GM12801 (cell line): ENCODE results near the gene SYT7.

ENCODE experiments used
- TF ChIP-seq, protein P1 (sequence below): IDR thresholded peaks from one replicate; pipeline ENCODE4 v1.5.1; 2011; ENCODE audit warnings: control low read depth; ENCODE audit not compliant: insufficient read length; ENCODE audit errors: extremely low read depth

SYT7 gene

GRCh38 chr11:61569018-61569417 is 11.9 kb downstream of the SYT7 start:
- TF ChIP-seq, protein P1, sequence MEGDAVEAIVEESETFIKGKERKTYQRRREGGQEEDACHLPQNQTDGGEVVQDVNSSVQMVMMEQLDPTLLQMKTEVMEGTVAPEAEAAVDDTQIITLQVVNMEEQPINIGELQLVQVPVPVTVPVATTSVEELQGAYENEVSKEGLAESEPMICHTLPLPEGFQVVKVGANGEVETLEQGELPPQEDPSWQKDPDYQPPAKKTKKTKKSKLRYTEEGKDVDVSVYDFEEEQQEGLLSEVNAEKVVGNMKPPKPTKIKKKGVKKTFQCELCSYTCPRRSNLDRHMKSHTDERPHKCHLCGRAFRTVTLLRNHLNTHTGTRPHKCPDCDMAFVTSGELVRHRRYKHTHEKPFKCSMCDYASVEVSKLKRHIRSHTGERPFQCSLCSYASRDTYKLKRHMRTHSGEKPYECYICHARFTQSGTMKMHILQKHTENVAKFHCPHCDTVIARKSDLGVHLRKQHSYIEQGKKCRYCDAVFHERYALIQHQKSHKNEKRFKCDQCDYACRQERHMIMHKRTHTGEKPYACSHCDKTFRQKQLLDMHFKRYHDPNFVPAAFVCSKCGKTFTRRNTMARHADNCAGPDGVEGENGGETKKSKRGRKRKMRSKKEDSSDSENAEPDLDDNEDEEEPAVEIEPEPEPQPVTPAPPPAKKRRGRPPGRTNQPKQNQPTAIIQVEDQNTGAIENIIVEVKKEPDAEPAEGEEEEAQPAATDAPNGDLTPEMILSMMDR: no peak

DNA sequence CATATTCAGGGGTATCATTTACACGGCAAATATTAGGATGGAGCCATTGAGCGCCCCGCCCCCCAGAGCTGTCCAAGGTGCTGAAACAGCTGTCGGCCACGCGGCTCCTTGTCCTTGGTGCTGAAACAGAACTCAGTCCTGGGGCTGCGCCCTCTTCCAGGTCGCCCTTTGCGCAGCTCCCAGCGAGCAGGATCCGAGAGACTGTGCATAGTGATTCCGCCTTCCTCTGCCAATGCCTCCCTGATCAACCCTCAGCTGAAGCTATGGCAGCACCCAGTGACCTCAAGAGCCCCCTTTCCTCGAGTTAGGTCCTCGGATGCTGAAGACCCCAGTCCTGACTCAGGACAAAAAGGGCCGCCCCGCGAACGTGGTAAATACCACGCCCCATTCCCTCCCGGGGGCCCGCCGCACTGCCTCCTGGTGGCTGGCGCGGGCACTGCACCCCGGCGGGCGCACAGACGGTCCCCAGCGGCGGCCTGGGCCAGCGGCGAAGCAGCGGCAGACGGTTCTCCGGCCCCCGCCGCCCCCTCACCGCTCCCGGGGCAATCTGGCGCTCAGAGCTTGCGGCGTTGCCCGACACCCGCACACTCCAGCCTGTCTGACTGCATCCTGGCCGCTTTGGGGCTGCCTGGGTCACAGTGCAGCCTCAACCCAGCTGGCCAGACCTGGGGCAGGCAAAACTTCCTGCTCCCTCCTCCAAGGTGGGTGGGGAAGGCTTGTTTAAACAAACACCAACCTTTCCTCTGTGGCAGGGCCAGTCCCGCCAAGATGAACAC is 13.4 kb downstream of the SYT7 start:
- TF ChIP-seq, protein P1: no peak

DNA sequence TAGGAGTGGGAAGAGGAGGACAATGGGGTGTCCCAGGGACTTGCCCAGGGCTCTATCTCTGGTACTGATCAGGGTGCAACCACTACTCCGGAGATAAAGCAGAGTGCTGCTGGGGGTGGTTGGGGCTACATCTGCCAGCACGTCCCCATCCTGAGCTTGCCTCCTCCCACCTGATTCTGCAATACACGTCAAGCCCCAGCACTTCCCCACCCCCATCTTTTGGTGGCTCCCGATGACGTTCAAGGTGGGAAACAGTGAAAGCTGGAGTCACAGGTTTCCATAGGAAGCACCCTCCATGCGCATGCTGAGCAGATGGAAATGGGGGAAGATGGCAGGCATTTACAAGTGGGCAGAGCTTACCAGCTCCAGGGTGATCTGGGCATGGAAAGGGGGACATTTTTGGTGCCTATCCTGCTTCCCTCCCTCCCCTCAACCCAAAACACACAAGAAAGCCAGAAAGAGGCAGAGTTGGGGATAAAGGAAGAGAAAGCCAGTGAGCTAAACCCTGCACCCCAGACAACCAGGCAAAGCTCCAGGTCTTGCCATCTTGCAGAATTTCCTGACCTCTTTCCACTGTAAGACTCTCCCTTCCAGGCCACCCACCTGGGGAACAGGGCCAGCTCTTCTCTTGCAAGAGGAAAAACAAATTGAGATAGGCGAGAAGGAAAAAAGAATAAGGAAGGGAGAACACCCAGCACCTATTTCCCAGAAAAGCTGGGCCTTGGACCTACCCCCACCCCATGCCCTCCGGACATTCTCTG is 15.8 kb downstream of the SYT7 start:
- TF ChIP-seq, protein P1: no peak

- TF ChIP-seq, protein P1: no peak
Measured at GRCh38 chr11:61560751-61561150, 20.1 kb downstream of the SYT7 start.

- TF ChIP-seq, protein P1: no peak
Measured at GRCh38 chr11:61556621-61557020, 24.3 kb downstream of the SYT7 start.

- TF ChIP-seq, protein P1: no peak
Measured at GRCh38 chr11:61555978-61556377, 24.9 kb downstream of the SYT7 start.

DNA sequence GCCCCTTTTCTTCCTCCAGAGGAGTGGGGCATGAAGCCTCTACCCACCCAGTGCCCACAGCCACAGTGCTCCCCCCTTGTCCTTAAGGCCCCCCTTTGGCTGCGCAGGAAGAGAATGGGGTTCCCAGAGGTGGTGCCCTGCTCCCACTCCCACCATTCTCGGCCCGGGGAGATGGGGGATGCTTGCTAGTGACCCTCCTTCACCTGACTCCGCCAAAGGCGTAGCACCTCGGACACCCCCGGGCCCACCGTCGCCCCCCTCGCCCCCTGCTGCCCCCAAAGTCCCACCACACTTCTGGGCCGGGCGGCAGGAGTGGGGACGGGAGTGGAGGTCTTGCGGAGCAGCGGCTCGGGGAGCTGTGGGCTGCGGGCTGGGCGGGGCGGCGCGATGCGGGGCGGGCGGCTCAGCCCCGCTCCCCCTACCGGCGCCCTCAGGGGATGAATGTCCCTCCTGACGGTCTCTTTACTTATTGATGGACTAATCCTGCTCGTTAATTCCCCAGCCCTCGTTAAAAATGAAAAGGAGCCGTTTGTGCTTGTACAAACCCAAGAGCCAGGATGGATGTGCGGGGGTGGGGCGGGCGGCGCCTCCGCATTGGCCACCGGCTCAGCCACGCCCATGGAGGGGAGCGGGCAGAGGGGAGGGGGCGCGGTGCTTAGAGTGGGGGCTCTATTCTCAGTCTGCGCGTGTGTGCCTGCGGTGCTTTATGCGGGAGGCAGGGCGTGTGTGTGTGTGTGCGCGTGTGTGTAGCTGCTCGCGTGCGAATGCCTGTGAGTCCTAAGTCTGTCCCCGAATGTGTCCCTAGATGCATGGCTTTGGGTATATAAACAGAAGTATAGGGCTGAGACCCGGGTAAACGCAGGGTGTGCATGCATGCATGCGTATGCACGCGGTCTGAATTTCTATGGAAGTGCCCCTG is 25.6 kb downstream of the SYT7 start:
- TF ChIP-seq, protein P1: no peak
